Retinal pigment epithelial cell (primary cell): ENCODE measurements around the gene NPB.

Source experiments
- DNase-seq: peaks from one replicate; pipeline ENCODE4 v3.0.0-alpha.2; 2010; ENCODE audit warnings: low read depth
- H3K4me3 ChIP-seq: 2 replicates; pipeline ENCODE4 v1.5.1; 2011; ENCODE audit warnings: mild to moderate bottlenecking, low read length, control low read depth, moderate library complexity
- TF ChIP-seq, protein P1 (sequence below): conservative IDR thresholded peaks from 2 replicates; pipeline ENCODE4 v1.5.1; 2011; ENCODE audit warnings: low read depth, low read length, control low read depth, inconsistent platforms

The NPB gene

DNA sequence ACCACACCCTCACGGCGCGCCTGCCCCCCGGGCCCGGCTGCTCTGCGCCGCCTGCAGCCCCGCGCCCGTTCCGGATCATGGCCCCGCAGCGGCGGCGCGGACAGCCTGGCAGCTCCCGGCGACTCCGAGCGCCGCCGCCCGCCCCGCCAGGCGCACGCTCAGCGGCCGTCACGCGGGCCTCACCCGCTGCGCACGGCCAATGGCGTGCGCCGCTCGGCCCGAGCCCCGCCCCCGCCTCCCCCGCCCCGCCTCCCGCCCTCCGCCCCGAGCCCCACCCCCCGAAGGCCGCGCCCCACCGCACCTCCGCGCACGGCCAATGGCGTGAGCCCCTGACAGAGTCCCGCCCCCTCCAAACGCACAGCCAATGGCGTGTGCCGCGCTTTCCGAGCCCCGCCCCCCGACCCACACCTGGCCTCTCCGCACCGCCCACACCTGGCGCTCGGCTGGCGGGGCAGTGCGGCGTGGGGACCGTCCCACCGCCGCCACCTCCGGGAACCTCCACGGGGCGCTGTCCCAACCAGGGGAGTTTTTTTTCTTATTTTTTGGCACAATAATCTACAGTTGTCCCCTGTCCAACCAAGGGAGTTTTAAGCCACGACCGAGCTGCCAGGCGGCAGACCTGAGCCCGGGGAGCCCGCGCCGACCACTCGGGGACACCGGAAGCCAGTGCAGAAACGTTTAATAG lies 9.4 kb downstream of the NPB start, which contains the start of gene PCYT2:
Gene PCYT2, minus strand, starts transcription at position 123 of the 685 bp plus-strand sequence. Its CDS starts 44 bp downstream, at position 79.
- peak; percentile 54 for DNase-seq
- peak within 1 kb of the TSS; percentile 73 for H3K4me3 ChIP-seq
- TF ChIP-seq, protein P1, sequence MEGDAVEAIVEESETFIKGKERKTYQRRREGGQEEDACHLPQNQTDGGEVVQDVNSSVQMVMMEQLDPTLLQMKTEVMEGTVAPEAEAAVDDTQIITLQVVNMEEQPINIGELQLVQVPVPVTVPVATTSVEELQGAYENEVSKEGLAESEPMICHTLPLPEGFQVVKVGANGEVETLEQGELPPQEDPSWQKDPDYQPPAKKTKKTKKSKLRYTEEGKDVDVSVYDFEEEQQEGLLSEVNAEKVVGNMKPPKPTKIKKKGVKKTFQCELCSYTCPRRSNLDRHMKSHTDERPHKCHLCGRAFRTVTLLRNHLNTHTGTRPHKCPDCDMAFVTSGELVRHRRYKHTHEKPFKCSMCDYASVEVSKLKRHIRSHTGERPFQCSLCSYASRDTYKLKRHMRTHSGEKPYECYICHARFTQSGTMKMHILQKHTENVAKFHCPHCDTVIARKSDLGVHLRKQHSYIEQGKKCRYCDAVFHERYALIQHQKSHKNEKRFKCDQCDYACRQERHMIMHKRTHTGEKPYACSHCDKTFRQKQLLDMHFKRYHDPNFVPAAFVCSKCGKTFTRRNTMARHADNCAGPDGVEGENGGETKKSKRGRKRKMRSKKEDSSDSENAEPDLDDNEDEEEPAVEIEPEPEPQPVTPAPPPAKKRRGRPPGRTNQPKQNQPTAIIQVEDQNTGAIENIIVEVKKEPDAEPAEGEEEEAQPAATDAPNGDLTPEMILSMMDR = no peak

GRCh38 chr17:81911969-81912368 lies 9.9 kb downstream of the NPB start:
- no peak overlapping the region for H3K4me3 ChIP-seq
- DNase-seq = no peak
- TF ChIP-seq, protein P1 = no peak

DNA sequence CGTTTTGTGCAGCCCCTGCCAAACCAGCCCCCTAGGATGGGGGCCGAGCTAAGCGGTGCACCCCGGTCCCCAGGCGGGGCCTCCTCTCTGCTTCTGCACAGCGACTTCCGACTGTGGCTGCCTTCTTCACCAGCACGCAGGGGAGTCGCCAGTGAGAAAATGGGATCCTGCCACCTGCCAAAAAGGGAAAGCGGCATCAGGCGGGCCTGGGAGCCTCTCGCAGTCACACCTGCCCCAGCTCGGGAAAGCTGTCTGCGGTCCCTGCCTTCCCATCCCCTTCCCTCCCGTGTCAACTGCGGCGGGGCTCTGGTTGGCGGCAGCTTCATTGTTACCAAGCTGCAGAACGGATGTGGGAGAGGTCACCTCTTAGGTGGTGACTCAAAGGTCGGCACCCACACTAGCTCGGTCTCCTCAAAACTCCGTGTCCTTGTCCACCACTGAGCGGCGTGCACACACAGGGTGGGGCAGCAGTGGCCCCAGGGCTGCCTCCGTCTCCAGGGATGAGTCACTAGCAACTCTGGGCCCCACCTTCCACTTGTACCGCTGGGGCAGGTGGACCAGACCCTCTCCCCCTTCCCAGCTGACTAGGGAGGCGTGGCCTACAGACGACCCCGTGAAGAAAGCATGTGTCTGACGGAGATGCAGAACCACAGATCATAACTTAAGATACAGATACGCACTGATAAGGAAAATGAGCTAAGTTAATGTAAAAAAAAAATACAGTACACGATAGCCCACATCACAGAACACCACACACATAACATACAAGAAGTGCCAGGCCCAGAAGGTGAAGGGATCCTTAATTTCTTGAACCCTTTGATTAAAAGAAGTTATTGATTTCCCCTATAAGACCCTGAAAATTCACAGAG lies 10.6 kb downstream of the NPB start:
- H3K4me3 ChIP-seq = no peak overlapping the region
- TF ChIP-seq, protein P1 = no peak

GRCh38 chr17:81913394-81914102 lies 11.5 kb downstream of the NPB start:
- H3K4me3 ChIP-seq = no peak overlapping the region
- no peak for DNase-seq
- TF ChIP-seq, protein P1 = no peak

More for the DNA sequence above, 10.6 kb downstream of the NPB start:
- DNase-seq = no peak

GRCh38 chr17:81914103-81914850 lies 12.2 kb downstream of the NPB start:
- H3K4me3 ChIP-seq = no peak overlapping the region
- DNase-seq = no peak
- TF ChIP-seq, protein P1 = no peak

DNA sequence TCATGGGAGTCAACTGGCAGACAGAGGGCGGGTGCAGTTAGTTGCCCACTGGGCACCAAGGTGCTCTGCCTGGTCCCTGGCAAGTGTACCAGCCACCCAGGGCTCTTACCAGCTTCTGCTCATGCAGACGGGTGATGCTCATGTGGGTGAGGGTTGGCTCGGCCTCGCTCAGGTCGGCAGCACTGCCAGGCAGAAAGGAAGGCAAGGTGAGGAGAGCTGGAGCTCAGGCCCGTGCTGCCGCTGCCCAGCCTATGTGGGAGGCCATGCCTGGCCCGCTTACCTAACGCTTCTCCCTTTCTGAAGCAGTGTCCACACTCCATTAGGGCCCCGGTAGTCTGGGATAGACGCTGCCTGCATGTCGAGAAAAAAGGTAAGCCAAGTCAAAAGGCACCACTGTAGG lies 13.3 kb downstream of the NPB start:
- TF ChIP-seq, protein P1 = no peak
- no peak overlapping the region for H3K4me3 ChIP-seq
- no peak for DNase-seq
